ENCODE results near the gene ARID5A.

Gene ARID5A

GRCh38 chr2:96558485-96558884 lies 21.9 kb downstream of the ARID5A start:
- DNase-seq = no peak

- no peak for DNase-seq
Measured at GRCh38 chr2:96564026-96564425, 27.5 kb downstream of the ARID5A start.

GRCh38 chr2:96564563-96564962 lies 28.0 kb downstream of the ARID5A start:
- DNase-seq = no peak

- DNase-seq = no peak
Measured at GRCh38 chr2:96565111-96565510, 28.6 kb downstream of the ARID5A start.

- DNase-seq = no peak
Measured at GRCh38 chr2:96568094-96568493, 31.5 kb downstream of the ARID5A start.

GRCh38 chr2:96574364-96574763 lies 37.8 kb downstream of the ARID5A start:
- DNase-seq = no peak

GRCh38 chr2:96575785-96576456 lies 39.4 kb downstream of the ARID5A start:
- DNase-seq = no peak

- DNase-seq = no peak
Measured at GRCh38 chr2:96577501-96577900, 40.9 kb downstream of the ARID5A start.

- DNase-seq = no peak
Measured at GRCh38 chr2:96578731-96579130, 42.2 kb downstream of the ARID5A start.

- DNase-seq = no peak
Measured at GRCh38 chr2:96579422-96579821, 42.9 kb downstream of the ARID5A start.

GRCh38 chr2:96580771-96581170 lies 44.2 kb downstream of the ARID5A start:
- no peak for DNase-seq

GRCh38 chr2:96584017-96584416 lies 47.5 kb downstream of the ARID5A start:
- no peak for DNase-seq

GRCh38 chr2:96587843-96588242 lies 51.3 kb downstream of the ARID5A start:
- DNase-seq = no peak

- no peak for DNase-seq
Measured at GRCh38 chr2:96591054-96591453, 54.5 kb downstream of the ARID5A start.

GRCh38 chr2:96591494-96591893 lies 54.9 kb downstream of the ARID5A start:
- no peak for DNase-seq

- no peak for DNase-seq
Measured at GRCh38 chr2:96594282-96594681, 57.7 kb downstream of the ARID5A start.

GRCh38 chr2:96594691-96595152 lies 58.2 kb downstream of the ARID5A start:
- peak; percentile 36 for DNase-seq

GRCh38 chr2:96596596-96596995 lies 60.0 kb downstream of the ARID5A start:
- no peak for DNase-seq

GRCh38 chr2:96599941-96600340 lies 63.4 kb downstream of the ARID5A start:
- no peak for DNase-seq

GRCh38 chr2:96601382-96602292 lies 65.1 kb downstream of the ARID5A start:
- no peak for DNase-seq

Measured in central memory CD4-positive, alpha-beta T cell (primary cell).